ENCODE data around the gene DNM3. TPM values are rescaled to one million over a fixed set of nuclear protein-coding genes. Genes with fewer than 3 reads are reported as not detected.

The DNM3 gene
- total and polyA plus RNA-seq, 12 donors = 7.2 to 78.6 (median 18.4) TPM

GRCh38 chr1:171841931-171842761, 848 bp downstream of the DNM3 start:
- Histone ChIP-seq H3K27ac (peak overlapping the region in 3 of 5 donors; percentile 90 to 97 (median 90)), H3K27me3 (no peaks in the 10 kb centered on the region), H3K4me1 (replicated peaks in 1 of 2) (peaks cover 12 to 18% of the 10 kb centered on the region in 2 donors), H3K36me3 (replicated peaks in 1 of 2) (no peaks in the 10 kb centered on the region), H3K4me3 (peak overlapping the region in 3 of 4 donors; percentile 77 to 98 (median 91)), H3K9me3 (replicated peaks in 1 of 3) (no peaks in the 10 kb centered on the region)
- intact Hi-C loops (cut with DNase I) = no loop called here
- 0 to 1% (median 1%) methylated on average over 36 to 40 of the region's 40 CpGs for WGBS, 4 donors
- TF ChIP-seq POLR2A (IDR thresholded peaks at IDR 0.05) (no peak), CTCF (IDR thresholded peaks at IDR 0.05) (no peak)
- DNase-seq = peak; percentile 20 to 60 (median 38)

- DNase-seq = no peak
- no peak overlapping the region for H3K27ac ChIP-seq
- H3K4me1 ChIP-seq (replicated peaks in 1 of 2) = peaks cover 21 to 36% of the 10 kb centered on the region in 2 donors
- no peak for TF ChIP-seq CTCF (IDR thresholded peaks at IDR 0.05)
- no peak for TF ChIP-seq POLR2A (IDR thresholded peaks at IDR 0.05)
- no peaks in the 10 kb centered on the region for H3K36me3 ChIP-seq (replicated peaks in 1 of 2)
- WGBS, 4 donors = 87 to 98% (median 90%) methylated on average over 2 of the region's 2 CpGs
- intact Hi-C loops (cut with DNase I) = no loop called here
- no peaks in the 10 kb centered on the region for H3K9me3 ChIP-seq (replicated peaks in 1 of 3)
- no peak overlapping the region for H3K4me3 ChIP-seq
- no peaks in the 10 kb centered on the region for H3K27me3 ChIP-seq
Measured at GRCh38 chr1:171844381-171844780, 3.1 kb downstream of the DNM3 start.

GRCh38 chr1:171845998-171846397, 4.7 kb downstream of the DNM3 start:
- Histone ChIP-seq H3K9me3 (replicated peaks in 1 of 3) (no peaks in the 10 kb centered on the region), H3K4me3 (no peak overlapping the region), H3K36me3 (replicated peaks in 1 of 2) (no peaks in the 10 kb centered on the region), H3K27ac (no peak overlapping the region), H3K27me3 (no peaks in the 10 kb centered on the region), H3K4me1 (replicated peaks in 1 of 2) (peaks cover 18 to 31% of the 10 kb centered on the region in 2 donors)
- DNase-seq = no peak
- TF ChIP-seq POLR2A (IDR thresholded peaks at IDR 0.05) (no peak), CTCF (IDR thresholded peaks at IDR 0.05) (no peak)
- intact Hi-C loops (cut with DNase I) = no loop called here

- no peak for TF ChIP-seq CTCF (IDR thresholded peaks at IDR 0.05)
- no peak for TF ChIP-seq POLR2A (IDR thresholded peaks at IDR 0.05)
Measured at GRCh38 chr1:171849245-171849898, 8.1 kb downstream of the DNM3 start.

More at GRCh38 chr1:171849245-171849898, 8.1 kb downstream of the DNM3 start:
- H3K27ac ChIP-seq = no peak overlapping the region
- H3K4me1 ChIP-seq (replicated peaks in 1 of 2) = peaks cover 11 to 22% of the 10 kb centered on the region in 2 donors
- no peaks in the 10 kb centered on the region for H3K9me3 ChIP-seq (replicated peaks in 1 of 3)
- intact Hi-C loops (cut with DNase I) = no loop called here
- H3K4me3 ChIP-seq = no peak overlapping the region
- no peaks in the 10 kb centered on the region for H3K27me3 ChIP-seq
- DNase-seq = peak in 1 of 7 donors; percentile 25
- 59 to 74% (median 68%) methylated on average over 5 of the region's 5 CpGs for WGBS, 4 donors
- no peaks in the 10 kb centered on the region for H3K36me3 ChIP-seq (replicated peaks in 1 of 2)

Data from adrenal gland (tissue), 12 donors.